H1 (cell line): Measurements from ENCODE around the gene SMS. TPM values are rescaled to one million over a fixed set of nuclear protein-coding genes. Genes with fewer than 3 reads are reported as not detected.

Experiments
- CTCF ChIA-PET: fragments of 300-600 bp; sonication (Branson Sonifier 250); formaldehyde crosslinking; loops from one replicate; lab custom pipeline; 2021; ENCODE audit not compliant: partially characterized antibody; lab: Charles Lee
- POLR2A ChIA-PET: fragments of 300-600 bp; sonication (Branson Sonifier 250); formaldehyde crosslinking; loops from one replicate; lab custom pipeline; 2021; ENCODE audit warnings: inconsistent platforms; ENCODE audit not compliant: partially characterized antibody; lab: Charles Lee
- DNase-seq, 2 experiments: peaks; one replicate each; pipeline versions ENCODE4 v3.0.0 to v3.0.0-alpha.2; 2010 to 2022; ENCODE audit warnings: low spot score in 2 of 2, low read depth in 1 of 2, mixed read lengths in 1 of 2
- FAIRE-seq: peaks from 2 replicates; lab custom pipeline; 2011; peaks lifted over from hg19 to GRCh38; lab: Jason Lieb, UNC
- H2AFZ ChIP-seq: 2 replicates; pipeline ENCODE4 v1.8.1; 2012; ENCODE audit warnings: low read length, inconsistent platforms
- H2AK5ac ChIP-seq: 2 replicates; pipeline ENCODE4 v1.6.1; 2013; ENCODE audit warnings: low read depth, low read length
- H2BK120ac ChIP-seq: replicated peaks from 2 replicates; pipeline ENCODE3; 2013; ENCODE audit warnings: low read depth, low read length, inconsistent platforms
- H2BK12ac ChIP-seq: 2 replicates; pipeline ENCODE4 v1.6.1; 2013; ENCODE audit warnings: low read depth, low read length
- H2BK15ac ChIP-seq: 2 replicates; pipeline ENCODE4 v1.6.1; 2013; ENCODE audit warnings: low read length
- H2BK20ac ChIP-seq: 2 replicates; pipeline ENCODE4 v1.6.1; 2013; ENCODE audit warnings: low read length
- H2BK5ac ChIP-seq: 2 replicates; pipeline ENCODE4 v1.6.1; 2013; ENCODE audit warnings: low read depth, low read length
- H3K14ac ChIP-seq: 2 replicates; pipeline ENCODE4 v1.6.1; 2013; ENCODE audit warnings: inconsistent platforms; ENCODE audit not compliant: insufficient read length
- H3K18ac ChIP-seq: 2 replicates; pipeline ENCODE4 v1.6.1; 2013; ENCODE audit warnings: low read length; ENCODE audit errors: extremely low read depth
- H3K23ac ChIP-seq: 2 replicates; pipeline ENCODE4 v1.6.1; 2013; ENCODE audit warnings: inconsistent platforms; ENCODE audit not compliant: insufficient read length
- H3K23me2 ChIP-seq: 2 replicates; pipeline ENCODE4 v1.6.1; 2013; ENCODE audit warnings: low read depth, low read length
- H3K27ac ChIP-seq: 2 replicates; pipeline ENCODE4 v1.6.1; 2011; ENCODE audit warnings: low read depth, low read length, inconsistent platforms
- H3K27me3 ChIP-seq, 4 experiments: replicated peaks in 1 of 4; 1 replicate in 1 of 4; 2 replicates in 3 of 4; pipeline versions ENCODE4 v1.6.1 to v1.8.1; 2011 to 2013; ENCODE audit warnings: low read length in 3 of 4, mild to moderate bottlenecking in 3 of 4, inconsistent platforms in 2 of 4, mixed read lengths in 2 of 4, moderate library complexity in 1 of 4; ENCODE audit not compliant: control insufficient read depth in 3 of 4, insufficient read depth in 3 of 4; ENCODE audit errors: extremely low read depth in 1 of 4
- H3K36me3 ChIP-seq, 4 experiments: 2 replicates each; pipeline versions ENCODE4 v1.6.1 to v1.8.1; 2011 to 2013; ENCODE audit warnings: mild to moderate bottlenecking in 4 of 4, low read length in 3 of 4, moderate library complexity in 2 of 4, control low read depth in 1 of 4, inconsistent platforms in 1 of 4; ENCODE audit not compliant: insufficient read depth in 4 of 4, control insufficient read depth in 2 of 4
- H3K4ac ChIP-seq: replicated peaks from 2 replicates; pipeline ENCODE3; 2013; ENCODE audit warnings: low read length, low read depth, mixed read lengths, inconsistent platforms; ENCODE audit not compliant: insufficient read length
- H3K4me1 ChIP-seq, 4 experiments: replicated peaks in 1 of 4; 1 replicate in 1 of 4; 2 replicates in 3 of 4; pipeline versions ENCODE4 v1.6.1 to v1.8.1; 2011 to 2013; ENCODE audit warnings: low read length in 3 of 4, inconsistent platforms in 2 of 4, mixed read lengths in 1 of 4; ENCODE audit not compliant: insufficient read depth in 4 of 4, control insufficient read depth in 3 of 4
- H3K4me2 ChIP-seq, 2 experiments: 2 replicates each; pipeline versions ENCODE4 v1.6.1 to v1.8.1; 2011 to 2013; ENCODE audit warnings: low read depth in 2 of 2, low read length in 2 of 2, control low read depth in 1 of 2, inconsistent platforms in 1 of 2, mild to moderate bottlenecking in 1 of 2; ENCODE audit not compliant: insufficient read depth in 1 of 2
- H3K4me3 ChIP-seq, 4 experiments: fragments of 200-600, 300-600 bp in 1 of 4; sonication (generic), shearing (Covaris generic), sonication (Bioruptor Twin) in 1 of 4; 2 replicates each; pipeline versions ENCODE4 v1.5.1 to v1.8.1; 2011 to 2016; ENCODE audit warnings: low read length in 4 of 4, low read depth in 3 of 4, control low read depth in 2 of 4, inconsistent platforms in 2 of 4, mild to moderate bottlenecking in 2 of 4, mixed read lengths in 1 of 4, moderate library complexity in 1 of 4; ENCODE audit not compliant: insufficient read depth in 2 of 4; ENCODE audit errors: extremely low read depth in 1 of 4
- H3K56ac ChIP-seq: replicated peaks from 2 replicates; pipeline ENCODE3; 2013; ENCODE audit warnings: low read depth, mild to moderate bottlenecking, mixed read lengths, low read length, inconsistent platforms; ENCODE audit not compliant: insufficient read length
- H3K79me1 ChIP-seq: 2 replicates; pipeline ENCODE4 v1.6.1; 2013; ENCODE audit warnings: low read depth, low read length, control low read depth
- H3K79me2 ChIP-seq, 2 experiments: 2 replicates each; pipeline versions ENCODE4 v1.6.1 to v1.8.1; 2012 to 2013; ENCODE audit warnings: low read length in 2 of 2, mild to moderate bottlenecking in 2 of 2, inconsistent platforms in 1 of 2; ENCODE audit not compliant: insufficient read depth in 2 of 2, control insufficient read depth in 1 of 2
- H3K9ac ChIP-seq, 4 experiments: replicated peaks in 1 of 4; 1 replicate in 1 of 4; 2 replicates in 3 of 4; pipeline versions ENCODE4 v1.6.1 to v1.8.1; 2011 to 2013; ENCODE audit warnings: low read depth in 3 of 4, low read length in 3 of 4, control low read depth in 2 of 4, mild to moderate bottlenecking in 2 of 4, moderate library complexity in 2 of 4, inconsistent platforms in 1 of 4; ENCODE audit errors: extremely low read depth in 1 of 4
- H3K9me3 ChIP-seq, 2 experiments: 2 replicates each; pipeline versions ENCODE4 v1.6.1 to v1.8.1; 2012 to 2013; ENCODE audit warnings: mild to moderate bottlenecking in 2 of 2, moderate library complexity in 2 of 2, control low read depth in 1 of 2, inconsistent platforms in 1 of 2, low read depth in 1 of 2, low read length in 1 of 2, mixed read lengths in 1 of 2; ENCODE audit not compliant: insufficient read depth in 2 of 2
- H4K20me1 ChIP-seq, 2 experiments: replicated peaks in 1 of 2; 2 replicates each; pipeline versions ENCODE3 to v1.8.1; 2011 to 2013; ENCODE audit warnings: inconsistent platforms in 2 of 2, low read length in 2 of 2, mild to moderate bottlenecking in 1 of 2; ENCODE audit not compliant: insufficient read depth in 2 of 2, control insufficient read depth in 1 of 2
- H4K5ac ChIP-seq: 2 replicates; pipeline ENCODE4 v1.6.1; 2013; ENCODE audit warnings: low read length, low read depth, mixed read lengths, inconsistent platforms; ENCODE audit not compliant: insufficient read length
- H4K8ac ChIP-seq: 2 replicates; pipeline ENCODE4 v1.8.0; 2013; ENCODE audit warnings: mild to moderate bottlenecking, moderate library complexity, low read length, inconsistent platforms; ENCODE audit not compliant: insufficient read depth; ENCODE audit errors: extremely low read depth
- H4K91ac ChIP-seq: replicated peaks from 2 replicates; pipeline ENCODE3; 2013; ENCODE audit warnings: low read length, mixed read lengths, inconsistent platforms; ENCODE audit not compliant: insufficient read length
- NANOG ChIP-seq: IDR thresholded peaks from 2 replicates; pipeline ENCODE4 v1.6.1; 2011; ENCODE audit warnings: low read length, low read depth, mild to moderate bottlenecking, inconsistent platforms; ENCODE audit not compliant: insufficient read depth, poor library complexity, severe bottlenecking
- RNF2 ChIP-seq: fragments of 200-900, 300-1000 bp; sonication (generic); IDR thresholded peaks from 2 replicates; pipeline ENCODE4 v1.7.1; 2016; ENCODE audit warnings: borderline replicate concordance, low read depth, mild to moderate bottlenecking, antibody characterized with exemption, low read length; ENCODE audit not compliant: poor library complexity, severe bottlenecking; ENCODE audit errors: missing control alignments
- WGBS, 2 experiments: shearing (Covaris generic) in 1 of 2; methylation state at CpG; one replicate each; pipeline versions ENCODE4 v1.1.6 to v1.1.7; 2013 to 2015; ENCODE audit warnings: low lambda C conversion rate in 2 of 2, mixed read lengths in 2 of 2, inconsistent platforms in 1 of 2, low coverage in 1 of 2, missing lambda C conversion rate in 1 of 2; ENCODE audit not compliant: insufficient replicate concordance in 2 of 2, insufficient coverage in 1 of 2, insufficient read length in 1 of 2; ENCODE audit errors: extremely low coverage in 1 of 2, missing lambda C conversion rate in 1 of 2; 5-methylcytosine and 5-hydroxymethylcytosine counted together
- polyA plus RNA-seq, 7 experiments: library from polyadenylated mRNA; depleted of rRNA in 3 of 7; stranded (reverse) in 5 of 7; unstranded in 2 of 7; fragments of >200 nt in 5 of 7; fragments of 200-250 nt in 2 of 7; gene quantifications; 1 replicate in 5 of 7; 2 replicates in 1 of 7; 4 replicates in 1 of 7; pipeline versions ENCODE4 v1.2.1 to v1.2.3, GENCODE V29; 2011 to 2013; ENCODE audit warnings: missing spikeins in 2 of 7, mixed read lengths in 2 of 7
- total RNA-seq: library from RNA; stranded (reverse); fragmentation: NEBNext Ultra II Directional; extraction: Animal tissue kit (Norgen Biotek cat#: 25700); gene quantifications from 2 replicates; pipeline ENCODE4 v1.2.1, GENCODE V29; 2021

Gene SMS
- total and polyA plus RNA-seq, 2 of the 8 experiments (the other 6 are each of a cell fraction or from before 2014, with no cell fraction given) = 66.3 to 256 TPM

DNA sequence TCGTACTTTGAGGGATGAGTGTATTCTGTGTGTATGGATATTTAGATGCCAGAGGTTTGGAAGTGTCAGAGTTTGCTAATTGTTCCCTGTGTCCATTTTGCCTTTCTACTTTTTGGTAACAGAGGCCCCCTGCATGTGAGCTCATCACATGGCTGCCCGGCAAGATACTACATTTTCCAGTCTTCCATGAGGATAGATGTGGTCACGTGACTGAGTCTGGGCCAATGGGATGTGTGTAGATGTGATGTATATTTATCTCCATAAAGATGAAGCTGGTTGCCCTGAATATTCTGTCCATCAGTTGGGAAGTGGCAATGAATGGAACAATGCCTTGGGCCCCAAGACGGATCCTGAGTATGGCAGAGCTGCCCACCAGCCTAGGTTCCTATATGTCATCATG is 29.0 kb upstream of the SMS start:
- TF ChIP-seq NANOG (no peak), RNF2 (no peak)
- TF ChIP-seq, all 59 proteins: peak for 0
- no peak overlapping the region for H2BK12ac ChIP-seq
- no peaks in the 10 kb centered on the region for H3K36me3 ChIP-seq
- H3K18ac ChIP-seq = no peak overlapping the region
- H2BK20ac ChIP-seq = no peak overlapping the region
- no peaks in the 10 kb centered on the region for H3K79me2 ChIP-seq
- no peak for DNase-seq
- no peak overlapping the region for H3K14ac ChIP-seq
- 88% methylated on average over 3 of the region's 4 CpGs; no CpG with 5 or more reads in 1 of the 2 experiments for WGBS, 2 experiments
- FAIRE-seq = no peak
- ChIA-PET POLR2A (no interaction called here), CTCF (no interaction called here)
- no peak overlapping the region for H3K4ac ChIP-seq
- no peak overlapping the region for H2BK15ac ChIP-seq
- H4K8ac ChIP-seq = no peak overlapping the region
- no peaks in the 10 kb centered on the region; a peak in 2 of 7 replicates for H3K4me1 ChIP-seq
- no peak overlapping the region for H2AFZ ChIP-seq
- no peaks in the 10 kb centered on the region for H4K20me1 ChIP-seq
- no peaks in the 10 kb centered on the region for H3K27me3 ChIP-seq
- H3K4me2 ChIP-seq = no peak overlapping the region
- no peaks in the 10 kb centered on the region for H3K23me2 ChIP-seq
- no peak overlapping the region for H3K56ac ChIP-seq
- H3K27ac ChIP-seq = no peak overlapping the region
- no peak overlapping the region for H3K4me3 ChIP-seq
- no peaks in the 10 kb centered on the region for H3K79me1 ChIP-seq
- H3K9me3 ChIP-seq = no peaks in the 10 kb centered on the region
- no peak overlapping the region for H2AK5ac ChIP-seq
- no peak overlapping the region for H3K23ac ChIP-seq
- no peak overlapping the region for H4K5ac ChIP-seq
- H2BK120ac ChIP-seq = no peak overlapping the region
- no peak overlapping the region for H3K9ac ChIP-seq
- H4K91ac ChIP-seq = no peak overlapping the region
- no peak overlapping the region for H2BK5ac ChIP-seq
